8988T (cell line): ENCODE measurements around the gene CSTA.

ENCODE experiments used
- DNase-seq: peaks from one replicate; pipeline ENCODE4 v3.0.0; 2011

CSTA gene

GRCh38 chr3:122324871-122325323 is at the start of gene CSTA:
TSS of gene CSTA (plus strand) at chr3:122325248. CDS start at chr3:122325293, 45 bp downstream.
- no peak for DNase-seq

DNA sequence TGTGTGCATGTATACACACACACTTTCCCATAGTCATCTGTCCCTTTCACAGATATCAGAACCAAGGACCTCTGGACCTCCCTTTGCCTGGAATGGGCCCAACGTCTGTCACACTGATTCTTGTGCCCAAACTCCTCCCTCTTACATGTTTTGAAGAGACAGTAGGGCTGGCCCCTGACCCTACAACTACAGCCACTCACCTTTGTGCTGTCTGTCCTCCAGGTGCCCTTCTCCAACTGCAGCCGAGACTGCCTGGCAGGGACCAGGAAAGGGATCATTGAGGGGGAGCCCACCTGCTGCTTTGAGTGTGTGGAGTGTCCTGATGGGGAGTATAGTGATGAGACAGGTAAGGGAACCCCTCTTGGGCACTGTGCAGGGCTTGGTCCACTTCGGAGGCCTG is 43.2 kb upstream of the CSTA start:
- DNase-seq = no peak

- DNase-seq = no peak
These were observed 41.1 kb upstream of the CSTA start for GRCh38 chr3:122283796-122284445.

- no peak for DNase-seq
These were observed 40.6 kb upstream of the CSTA start for GRCh38 chr3:122284486-122284885.

- DNase-seq = no peak
These were observed 30.7 kb upstream of the CSTA start for GRCh38 chr3:122294359-122294758.

DNA sequence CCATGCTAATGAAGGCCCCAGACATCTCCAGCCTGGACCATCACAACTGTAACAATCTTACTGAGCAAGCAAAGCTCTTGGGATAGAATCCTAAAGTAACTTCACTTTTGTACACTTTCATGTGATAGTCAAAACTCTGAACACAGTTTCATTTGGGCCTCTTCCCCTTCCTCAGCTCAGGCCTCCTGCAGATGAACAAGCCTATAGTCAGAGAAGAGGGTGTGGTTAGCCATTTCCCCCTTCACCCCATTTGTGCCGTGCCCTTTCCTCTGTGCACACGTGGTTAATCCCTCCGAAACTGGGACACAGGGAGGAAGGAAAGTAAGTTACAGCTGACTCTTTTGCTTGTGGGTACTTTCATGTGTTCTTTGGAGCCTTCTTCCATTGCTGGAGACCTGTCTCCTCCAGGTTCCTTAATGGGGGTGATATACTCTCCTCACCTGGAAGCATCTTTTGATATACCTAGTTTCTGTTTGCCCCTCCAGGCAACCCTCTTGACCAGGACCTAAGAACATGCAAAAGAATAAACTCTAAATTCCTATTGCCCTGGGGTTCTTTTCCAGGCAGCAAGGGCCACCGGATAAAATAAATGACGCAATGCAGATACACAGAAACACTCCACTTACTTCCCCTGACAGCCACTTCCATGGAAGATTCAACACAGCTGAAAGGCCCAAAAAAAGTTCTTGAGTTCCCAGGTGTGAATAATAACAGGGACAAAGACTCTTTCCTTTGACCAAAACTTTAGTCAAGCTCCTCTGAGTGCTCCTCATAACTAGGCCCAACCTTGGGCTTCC is 29.6 kb upstream of the CSTA start:
- no peak for DNase-seq

GRCh38 chr3:122298239-122298638 is 26.8 kb upstream of the CSTA start:
- no peak for DNase-seq

DNA sequence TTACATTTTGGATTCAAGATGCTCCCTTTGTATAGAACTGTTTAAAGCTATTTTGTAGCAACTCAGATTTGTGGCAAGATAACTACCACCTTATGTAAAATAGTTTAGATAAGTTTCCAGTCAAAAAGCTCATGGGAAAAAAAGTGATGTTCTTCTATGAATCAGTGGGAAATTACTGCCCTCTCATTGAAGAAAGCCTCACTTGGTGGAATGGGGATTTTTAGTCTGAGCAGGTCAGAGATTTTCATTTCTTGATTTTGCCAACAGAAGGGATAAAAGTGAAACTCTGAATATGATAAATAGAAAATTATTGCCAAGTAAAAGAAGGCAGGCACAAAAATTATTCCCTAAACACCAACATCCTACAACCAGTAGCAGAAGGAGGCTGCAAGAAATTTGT is 25.8 kb upstream of the CSTA start:
- no peak for DNase-seq

DNA sequence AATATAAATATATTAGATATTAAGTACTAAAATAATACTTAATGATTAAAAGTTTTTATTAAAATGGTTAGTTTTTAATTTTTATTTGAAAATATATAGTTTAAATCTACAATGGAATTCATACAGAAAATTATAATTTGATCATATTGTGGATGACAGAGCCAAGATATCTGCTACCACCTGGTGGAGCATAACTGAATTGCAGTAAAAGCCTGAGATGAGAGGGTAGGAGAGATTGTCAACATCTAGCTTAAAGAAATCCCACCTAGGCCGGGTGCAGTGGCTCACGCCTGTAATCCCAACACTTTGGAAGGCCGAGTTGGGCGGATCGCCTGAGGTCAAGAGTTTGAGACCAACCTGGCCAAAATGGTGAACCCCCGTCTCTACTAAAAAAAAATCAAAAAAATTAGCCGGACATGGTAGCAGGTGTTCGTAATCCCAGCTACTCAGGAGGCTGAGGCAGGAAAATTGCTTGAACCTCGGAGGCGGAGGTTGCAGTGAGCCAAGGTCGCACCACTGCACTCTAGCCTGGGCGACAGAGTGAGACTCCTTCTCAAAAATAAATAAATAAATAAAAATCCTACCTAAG is 25.1 kb upstream of the CSTA start:
- DNase-seq = no peak

- DNase-seq = no peak
These were observed 24.0 kb upstream of the CSTA start for GRCh38 chr3:122301063-122301462.

DNA sequence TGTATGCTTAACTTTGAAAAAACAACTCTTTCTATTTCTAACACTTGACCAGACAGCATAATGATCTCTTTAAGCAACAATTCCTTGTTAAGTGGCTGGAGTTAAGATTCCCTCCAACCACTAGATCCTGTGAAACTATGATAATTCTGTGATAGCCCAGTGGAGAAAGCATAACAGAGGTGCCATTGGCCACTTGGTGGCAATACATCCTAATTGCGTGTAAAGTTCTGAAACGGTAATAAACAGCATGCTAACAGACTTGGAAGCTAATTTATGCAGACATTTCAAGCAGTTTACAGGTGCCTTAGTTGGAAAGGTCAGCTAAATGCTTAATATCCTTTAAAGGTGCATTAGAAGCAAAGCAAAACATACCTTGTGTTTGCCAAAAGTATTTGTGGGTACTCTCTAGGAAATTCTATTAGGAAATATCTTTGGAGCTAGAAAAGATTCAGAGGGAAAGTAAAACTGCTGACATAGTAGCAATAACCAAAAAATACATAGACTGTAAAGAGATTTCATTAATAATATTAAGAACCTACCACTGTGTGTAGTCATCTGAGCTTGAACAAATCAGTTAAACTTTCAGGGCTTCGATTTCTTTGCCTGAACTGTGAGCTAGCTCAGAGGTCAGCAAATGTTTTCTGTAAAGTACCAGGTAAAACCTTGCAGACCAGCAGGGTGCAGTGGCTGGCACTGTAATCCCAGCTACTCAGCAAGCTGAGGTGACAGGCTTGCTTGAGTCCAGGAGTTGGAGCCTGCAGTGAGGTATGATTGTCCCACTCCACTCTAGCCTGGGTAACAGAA is 19.0 kb upstream of the CSTA start:
- DNase-seq = no peak

DNA sequence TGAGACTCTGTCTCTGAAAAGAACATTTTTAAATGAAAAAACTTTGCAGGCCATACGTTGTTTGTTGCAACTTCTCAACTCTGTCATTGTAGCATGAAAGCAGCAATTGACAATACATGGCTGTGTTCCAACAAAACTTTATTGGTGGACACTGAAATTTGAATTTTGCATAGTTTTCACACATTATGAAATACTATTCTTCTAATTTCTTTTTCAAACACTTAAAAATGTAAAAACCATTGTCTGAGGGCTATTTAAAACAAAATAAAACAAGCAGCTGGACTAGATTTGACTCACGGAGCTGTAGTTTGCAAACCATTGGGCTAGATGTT is 18.5 kb upstream of the CSTA start:
- no peak for DNase-seq

DNA sequence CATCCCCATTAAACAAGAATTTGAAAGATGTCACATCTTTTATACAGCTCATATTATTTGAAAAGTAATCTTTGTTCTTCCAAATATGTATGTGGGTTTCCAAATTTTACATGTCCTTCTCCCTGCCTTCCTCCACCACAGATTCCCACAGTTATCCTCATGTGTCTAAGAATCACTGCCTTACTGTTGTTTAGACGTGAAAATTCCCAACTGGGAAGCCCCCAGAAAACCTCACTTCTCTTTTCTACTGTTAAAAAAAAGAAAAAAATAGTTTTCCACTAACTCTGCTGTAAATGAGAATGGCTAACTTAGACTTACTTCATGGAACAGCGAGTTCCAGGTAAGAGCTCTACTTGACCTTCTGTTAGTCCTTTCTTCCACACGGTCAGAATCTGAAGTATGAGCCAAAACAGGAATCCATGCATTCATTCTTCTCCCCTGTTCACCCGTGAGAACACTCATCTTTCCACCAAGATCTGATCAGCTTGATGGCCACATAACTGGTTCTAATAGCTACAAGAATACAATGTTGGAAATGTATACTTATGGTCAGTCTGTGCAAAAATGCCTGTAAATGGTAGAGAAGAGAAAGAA is 17.9 kb upstream of the CSTA start:
- DNase-seq = no peak

DNA sequence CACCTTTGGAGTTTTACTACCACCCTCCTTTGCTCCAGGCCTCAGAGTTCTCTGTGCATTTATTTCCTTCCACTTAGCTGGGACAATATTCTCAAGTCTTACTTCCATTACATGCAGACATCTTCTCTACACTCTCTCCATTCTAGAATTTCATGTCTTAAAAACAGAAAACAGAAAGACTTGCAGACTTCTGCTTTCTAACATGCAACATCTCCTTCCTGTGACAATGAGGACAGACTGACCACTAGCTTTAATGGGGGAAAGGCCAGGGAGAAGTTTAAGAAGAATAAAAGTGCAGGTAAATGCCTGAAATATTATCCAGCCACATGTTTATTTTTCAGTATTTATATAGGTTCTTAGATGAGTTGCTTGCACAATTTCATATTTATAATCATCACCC is 17.1 kb upstream of the CSTA start:
- no peak for DNase-seq

DNA sequence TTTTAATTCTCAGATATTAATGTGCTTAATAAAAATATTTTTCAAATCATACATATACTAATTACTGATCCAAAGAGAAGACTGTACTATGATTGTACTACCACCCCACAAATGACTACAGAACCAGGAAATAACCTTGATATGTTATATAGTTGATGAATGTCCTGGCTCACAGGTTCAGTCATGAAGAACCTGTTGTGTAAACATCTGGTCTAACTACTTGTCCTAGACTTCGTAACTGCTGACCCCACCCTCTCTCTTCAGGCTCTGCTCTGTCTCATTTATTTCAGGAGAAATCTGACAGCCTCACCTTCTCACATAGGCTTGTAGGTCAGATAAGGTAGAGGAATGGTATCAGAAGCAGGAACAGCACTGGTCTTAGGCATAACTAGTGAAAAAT is 14.7 kb upstream of the CSTA start:
- DNase-seq = no peak

DNA sequence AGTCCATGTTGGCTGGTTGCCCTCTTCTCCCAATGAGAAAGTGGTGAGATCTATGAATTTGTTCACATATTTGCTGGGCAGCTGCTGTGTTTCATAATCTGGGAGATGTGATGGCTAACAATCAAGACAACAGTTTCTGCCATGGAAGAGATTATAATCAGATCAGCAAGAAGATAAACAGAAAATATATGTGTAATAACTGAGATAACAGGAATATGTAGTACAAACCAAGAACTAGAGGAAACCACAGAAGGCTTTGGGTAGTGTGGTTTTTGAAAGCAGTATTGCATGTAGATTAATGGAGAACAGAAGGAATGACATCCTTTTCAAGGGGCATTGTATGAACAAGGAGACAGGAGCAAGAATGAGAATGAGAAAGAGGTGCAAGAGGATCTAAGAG is 12.2 kb upstream of the CSTA start:
- DNase-seq = no peak

DNA sequence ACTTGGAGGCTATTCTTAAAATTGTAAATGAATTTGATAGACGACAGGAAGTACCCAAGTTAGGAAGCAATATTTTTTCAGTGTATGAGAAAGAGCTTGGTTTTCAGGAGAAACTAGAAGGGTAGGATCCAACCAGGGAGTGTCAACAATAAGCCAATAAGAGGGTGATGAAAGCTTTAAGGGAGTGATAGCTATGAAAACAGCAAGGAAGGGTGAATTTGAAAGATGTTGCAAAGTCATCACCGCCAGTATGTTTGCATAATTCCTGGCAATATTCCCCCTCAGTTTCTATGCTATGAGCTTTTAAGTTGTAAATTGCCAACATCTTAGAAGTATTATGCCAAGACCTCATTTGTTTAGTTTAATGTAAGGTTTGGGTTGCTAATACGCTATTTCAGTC is 11.8 kb upstream of the CSTA start:
- no peak for DNase-seq

DNA sequence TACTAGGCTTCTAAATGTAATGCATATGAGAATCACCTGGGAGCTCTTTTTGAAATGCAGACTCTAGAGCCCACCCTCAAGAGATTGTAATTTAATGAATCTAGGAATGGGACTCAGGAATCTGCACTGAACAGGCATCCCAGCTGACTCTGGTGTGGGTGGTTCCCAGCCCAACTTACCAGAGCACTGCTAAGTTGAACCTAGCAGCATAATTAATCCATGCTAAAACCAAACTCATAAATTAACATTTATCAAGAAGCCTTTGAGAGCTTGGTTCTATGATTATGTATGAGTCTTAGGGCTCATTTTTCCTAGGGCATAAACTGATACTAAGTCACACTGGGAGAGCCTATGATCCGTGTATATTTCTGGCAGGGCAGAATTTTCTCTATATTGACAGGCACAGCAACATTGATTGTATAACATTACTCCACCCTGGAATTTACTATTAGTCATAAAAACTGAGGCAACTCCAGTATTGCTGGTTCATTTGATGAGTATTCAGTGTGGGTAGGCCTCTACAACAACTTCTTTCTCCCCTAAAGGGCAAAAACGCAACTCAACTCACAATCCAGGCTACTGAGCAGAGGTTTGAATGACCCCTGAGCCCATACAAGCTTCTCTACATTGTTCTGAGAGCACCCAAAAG is 10.7 kb upstream of the CSTA start:
- no peak for DNase-seq

DNA sequence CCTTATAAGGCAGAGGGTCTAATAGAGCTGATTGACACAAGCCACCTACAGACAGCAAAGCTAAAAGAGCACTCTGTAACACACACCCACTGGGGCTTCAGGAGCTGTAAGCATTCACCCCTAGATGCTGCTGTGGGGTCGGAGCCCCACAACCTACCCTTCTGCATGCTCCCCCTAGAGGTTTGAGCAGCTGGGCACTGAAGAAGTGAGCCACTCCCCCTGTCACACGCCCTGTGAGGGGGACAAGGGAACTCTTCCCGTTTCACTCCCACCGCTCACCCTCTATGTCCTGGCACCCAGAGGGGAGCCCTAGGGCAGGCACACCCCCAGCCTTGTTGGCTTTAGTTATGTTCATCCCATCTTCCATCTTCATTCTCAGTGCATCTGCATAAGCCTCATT is 9.4 kb upstream of the CSTA start:
- no peak for DNase-seq

- DNase-seq = no peak
These were observed 8.7 kb upstream of the CSTA start for GRCh38 chr3:122316368-122316767.

GRCh38 chr3:122318620-122319019 is 6.4 kb upstream of the CSTA start:
- no peak for DNase-seq
